WI38 (cell line): Measurements from ENCODE around the gene PARD3.

Source experiments
- H3K4me3 ChIP-seq: 2 replicates; pipeline ENCODE4 v1.5.1; 2011; ENCODE audit warnings: low read depth, mild to moderate bottlenecking, control low read depth, low read length
- TF ChIP-seq, protein P1 (sequence below): IDR thresholded peaks from 2 replicates; pipeline ENCODE4 v1.5.1; 2012; ENCODE audit warnings: low read depth, mild to moderate bottlenecking, control low read depth, low read length

The PARD3 gene

DNA sequence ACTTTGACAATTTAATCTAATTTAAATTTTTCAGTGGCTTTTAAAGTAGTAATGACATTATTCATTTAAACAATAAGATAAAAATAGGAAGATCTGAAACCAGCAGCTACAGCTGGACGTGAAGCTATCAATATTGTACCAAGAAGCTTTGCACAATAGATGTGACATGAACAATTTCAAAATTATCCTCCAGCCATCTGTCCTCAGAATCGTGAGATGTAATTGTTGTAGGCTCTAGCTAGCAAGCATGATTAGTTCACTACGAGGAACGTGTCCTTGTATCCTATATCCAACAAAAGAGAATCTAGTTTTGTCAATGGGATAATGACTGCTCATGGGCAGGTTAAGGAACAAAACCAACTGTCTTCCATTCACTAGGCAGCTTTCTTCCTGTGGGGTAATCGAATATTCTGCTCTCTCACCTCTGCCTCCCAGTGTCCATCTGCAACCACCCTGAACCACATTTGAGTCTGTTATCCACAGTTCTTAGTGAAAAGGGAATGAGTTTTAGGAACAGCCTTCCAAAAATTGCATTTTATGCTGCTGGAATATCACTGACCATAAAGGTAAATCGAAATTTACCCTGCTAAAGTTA lies 247.3 kb downstream of the PARD3 start:
- TF ChIP-seq, protein P1, sequence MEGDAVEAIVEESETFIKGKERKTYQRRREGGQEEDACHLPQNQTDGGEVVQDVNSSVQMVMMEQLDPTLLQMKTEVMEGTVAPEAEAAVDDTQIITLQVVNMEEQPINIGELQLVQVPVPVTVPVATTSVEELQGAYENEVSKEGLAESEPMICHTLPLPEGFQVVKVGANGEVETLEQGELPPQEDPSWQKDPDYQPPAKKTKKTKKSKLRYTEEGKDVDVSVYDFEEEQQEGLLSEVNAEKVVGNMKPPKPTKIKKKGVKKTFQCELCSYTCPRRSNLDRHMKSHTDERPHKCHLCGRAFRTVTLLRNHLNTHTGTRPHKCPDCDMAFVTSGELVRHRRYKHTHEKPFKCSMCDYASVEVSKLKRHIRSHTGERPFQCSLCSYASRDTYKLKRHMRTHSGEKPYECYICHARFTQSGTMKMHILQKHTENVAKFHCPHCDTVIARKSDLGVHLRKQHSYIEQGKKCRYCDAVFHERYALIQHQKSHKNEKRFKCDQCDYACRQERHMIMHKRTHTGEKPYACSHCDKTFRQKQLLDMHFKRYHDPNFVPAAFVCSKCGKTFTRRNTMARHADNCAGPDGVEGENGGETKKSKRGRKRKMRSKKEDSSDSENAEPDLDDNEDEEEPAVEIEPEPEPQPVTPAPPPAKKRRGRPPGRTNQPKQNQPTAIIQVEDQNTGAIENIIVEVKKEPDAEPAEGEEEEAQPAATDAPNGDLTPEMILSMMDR: no peak
- no peak overlapping the region for H3K4me3 ChIP-seq

DNA sequence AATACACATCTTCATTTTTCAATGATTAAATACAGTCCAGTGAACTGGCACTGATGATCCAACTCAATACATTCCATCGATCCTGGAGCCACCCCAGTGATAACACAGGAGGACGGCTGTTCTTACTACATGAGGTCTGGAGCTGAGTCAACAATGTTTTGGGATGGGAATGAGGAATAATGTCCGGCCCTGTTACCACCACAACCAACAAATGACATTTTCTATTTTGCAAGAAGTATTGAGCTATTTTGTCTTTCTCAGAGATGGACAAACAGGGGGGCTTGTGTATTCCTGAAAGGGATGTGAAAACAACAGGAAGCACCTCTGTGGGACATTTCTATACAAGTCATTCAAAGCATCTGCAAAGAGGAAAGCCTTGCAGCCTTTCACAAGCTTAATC lies 249.2 kb downstream of the PARD3 start:
- H3K4me3 ChIP-seq: no peak overlapping the region
- TF ChIP-seq, protein P1: no peak

DNA sequence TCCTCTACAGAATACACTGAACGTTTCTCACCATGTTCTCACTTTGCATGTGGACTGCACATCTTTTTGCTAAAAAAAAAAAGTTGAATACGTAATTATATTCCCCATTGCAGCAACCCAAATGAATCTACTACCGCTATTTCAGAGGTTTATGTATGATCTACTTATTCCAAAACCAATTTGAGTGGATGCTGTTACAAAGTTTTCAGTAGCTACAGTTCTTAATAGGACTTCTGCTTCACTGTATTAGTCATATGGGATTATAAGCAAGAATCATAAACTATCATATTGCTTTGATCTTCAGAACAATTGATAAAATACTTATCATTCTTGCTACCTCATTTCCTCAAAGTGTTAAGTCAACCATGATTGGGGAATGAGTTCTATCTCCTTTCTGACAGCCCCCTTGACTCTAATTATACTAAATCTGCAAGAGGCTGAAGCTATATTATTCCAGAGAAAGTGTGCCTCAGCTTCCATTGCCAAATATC lies 257.0 kb downstream of the PARD3 start:
- no peak overlapping the region for H3K4me3 ChIP-seq
- TF ChIP-seq, protein P1: no peak

DNA sequence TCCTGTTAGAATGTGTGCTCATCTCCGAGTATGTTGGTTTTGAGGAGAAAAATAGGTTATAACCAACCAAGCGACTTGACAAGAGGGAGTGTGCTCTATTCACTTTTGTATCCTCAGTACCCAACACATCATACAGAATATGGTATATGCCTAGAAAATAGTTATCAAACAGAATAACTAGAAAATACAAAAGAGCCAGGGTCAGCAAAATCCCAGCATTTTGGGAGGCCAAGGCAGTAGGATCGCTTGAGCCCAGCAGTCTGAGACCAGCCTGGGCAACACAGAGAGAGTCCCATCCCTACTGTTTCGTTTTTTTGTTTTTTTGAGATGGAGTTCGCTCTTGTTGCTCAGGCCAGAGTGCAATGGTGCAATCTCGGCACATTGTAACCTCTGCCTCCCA lies 257.9 kb downstream of the PARD3 start:
- TF ChIP-seq, protein P1: no peak

DNA sequence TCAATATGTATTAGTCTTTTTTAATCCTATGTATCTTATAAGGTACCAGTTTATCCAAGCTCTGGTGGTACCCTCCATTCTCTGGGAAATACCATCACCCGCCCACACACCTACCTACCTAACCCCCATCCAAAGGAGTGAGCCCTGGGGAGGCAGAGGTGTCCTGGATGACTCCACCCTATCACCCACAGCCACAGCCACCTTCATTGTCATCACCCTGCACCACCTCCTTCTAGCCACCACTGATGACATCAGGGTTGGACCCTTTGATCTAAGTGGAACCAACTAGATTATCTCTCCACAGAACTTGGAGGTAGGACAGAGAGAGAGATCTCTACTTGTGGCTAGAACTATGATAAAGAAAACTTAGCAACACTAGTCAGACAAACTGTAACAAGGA lies 259.4 kb downstream of the PARD3 start:
- TF ChIP-seq, protein P1: no peak
- H3K4me3 ChIP-seq: no peak overlapping the region

More for the DNA sequence above, 257.9 kb downstream of the PARD3 start:
- H3K4me3 ChIP-seq: no peak overlapping the region

DNA sequence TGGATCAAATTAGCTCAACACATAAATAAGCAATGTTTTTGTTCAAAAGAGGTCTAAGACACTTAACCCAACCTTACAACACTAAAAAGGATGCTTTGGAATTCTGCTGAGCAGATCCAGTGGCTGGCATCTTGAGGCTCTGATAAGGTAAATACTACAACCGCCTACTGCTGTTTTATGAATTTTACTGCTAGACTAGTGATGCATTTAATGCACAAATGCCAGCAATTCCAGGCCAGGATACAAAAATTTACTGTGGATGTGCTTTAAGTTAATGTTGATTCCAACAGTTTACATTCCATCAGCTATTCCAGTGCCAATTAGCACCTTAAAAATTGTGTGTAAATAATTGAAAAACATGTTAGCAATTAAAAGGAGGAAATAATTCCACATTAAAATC lies 261.3 kb downstream of the PARD3 start:
- no peak overlapping the region for H3K4me3 ChIP-seq
- TF ChIP-seq, protein P1: no peak

DNA sequence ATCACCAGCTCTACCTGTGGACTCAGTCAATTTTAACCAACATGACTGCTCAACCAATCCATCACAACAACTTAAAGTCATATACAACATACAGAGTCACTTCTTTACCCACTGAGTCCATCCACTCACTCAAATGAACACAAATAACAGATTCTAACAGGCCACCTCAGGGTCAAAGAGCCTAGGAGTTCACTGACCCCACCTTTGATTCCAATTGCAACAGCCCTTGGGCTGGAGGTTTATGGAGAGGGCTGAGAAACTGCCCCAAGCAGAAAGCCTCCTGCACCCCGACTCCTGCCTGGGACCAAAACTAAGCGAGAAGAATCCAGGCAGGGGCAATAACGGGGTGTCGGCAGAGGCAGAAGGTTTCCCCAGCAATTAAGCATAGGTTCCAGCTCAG lies 263.8 kb downstream of the PARD3 start:
- H3K4me3 ChIP-seq: no peak overlapping the region
- TF ChIP-seq, protein P1: no peak
